ENCODE data around the gene COA4. TPM values are rescaled to one million over a fixed set of nuclear protein-coding genes. Genes with fewer than 3 reads are reported as not detected.

The COA4 gene
- total RNA-seq, 1 donor: 74.3 TPM

DNA sequence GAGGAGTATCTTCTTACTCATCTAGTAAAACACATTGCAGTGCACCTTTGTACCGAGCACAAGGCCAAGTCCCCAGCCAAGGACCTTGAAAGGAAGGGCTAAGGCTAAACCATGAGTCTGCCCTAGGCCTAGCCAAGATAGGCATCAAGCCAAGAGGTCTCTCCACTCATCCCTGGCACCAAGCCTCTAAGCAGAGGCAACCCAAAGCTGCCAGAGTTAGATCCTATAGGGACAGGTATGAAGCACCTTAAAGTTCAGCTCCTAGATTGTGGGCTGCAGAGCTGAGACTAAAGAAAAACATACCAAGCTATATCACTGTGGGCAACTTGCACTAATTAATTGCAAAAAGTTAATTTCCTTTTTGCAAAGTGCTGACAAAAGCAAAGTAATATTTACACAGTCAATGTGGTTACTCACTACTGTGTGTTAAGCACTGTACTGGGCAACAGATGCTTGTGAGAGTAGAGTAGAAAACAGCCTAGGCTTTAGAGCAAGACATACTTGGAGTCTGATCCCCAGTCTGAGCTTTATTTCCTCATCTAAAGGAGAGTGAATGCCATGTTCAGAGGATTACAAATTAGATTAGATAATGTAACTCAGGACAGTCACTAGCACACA is 7.2 kb downstream of the COA4 start:
- DNase-seq (ENCODE audit: low read depth): no peak
- TF ChIP-seq, protein P1, sequence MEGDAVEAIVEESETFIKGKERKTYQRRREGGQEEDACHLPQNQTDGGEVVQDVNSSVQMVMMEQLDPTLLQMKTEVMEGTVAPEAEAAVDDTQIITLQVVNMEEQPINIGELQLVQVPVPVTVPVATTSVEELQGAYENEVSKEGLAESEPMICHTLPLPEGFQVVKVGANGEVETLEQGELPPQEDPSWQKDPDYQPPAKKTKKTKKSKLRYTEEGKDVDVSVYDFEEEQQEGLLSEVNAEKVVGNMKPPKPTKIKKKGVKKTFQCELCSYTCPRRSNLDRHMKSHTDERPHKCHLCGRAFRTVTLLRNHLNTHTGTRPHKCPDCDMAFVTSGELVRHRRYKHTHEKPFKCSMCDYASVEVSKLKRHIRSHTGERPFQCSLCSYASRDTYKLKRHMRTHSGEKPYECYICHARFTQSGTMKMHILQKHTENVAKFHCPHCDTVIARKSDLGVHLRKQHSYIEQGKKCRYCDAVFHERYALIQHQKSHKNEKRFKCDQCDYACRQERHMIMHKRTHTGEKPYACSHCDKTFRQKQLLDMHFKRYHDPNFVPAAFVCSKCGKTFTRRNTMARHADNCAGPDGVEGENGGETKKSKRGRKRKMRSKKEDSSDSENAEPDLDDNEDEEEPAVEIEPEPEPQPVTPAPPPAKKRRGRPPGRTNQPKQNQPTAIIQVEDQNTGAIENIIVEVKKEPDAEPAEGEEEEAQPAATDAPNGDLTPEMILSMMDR (IDR thresholded peaks at IDR 0.05; ENCODE audit: insufficient read depth, low read depth, low read length): no peak
- no peak overlapping the region for H3K4me3 ChIP-seq (ENCODE audit: low read depth, low read length)

DNA sequence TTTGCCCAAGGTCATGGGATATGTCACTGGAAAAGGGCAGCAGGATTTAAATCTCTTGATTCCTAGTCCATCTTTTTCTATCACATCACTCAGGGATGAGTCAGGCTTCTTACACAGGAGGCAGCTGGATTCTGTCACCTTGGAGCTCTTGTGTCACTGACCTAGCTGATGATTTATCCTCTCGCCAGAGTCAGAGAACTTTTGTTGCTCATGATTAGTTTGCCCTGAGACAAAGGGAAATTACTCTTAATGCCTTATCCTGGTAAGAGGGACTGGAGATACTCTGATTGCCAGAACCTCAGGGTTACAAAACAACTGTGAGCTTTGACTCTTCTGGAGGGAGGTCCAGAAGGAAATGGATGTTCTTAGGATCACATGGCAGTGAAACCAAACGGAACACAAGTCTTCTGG is 10.1 kb downstream of the COA4 start:
- TF ChIP-seq, protein P1 (IDR thresholded peaks at IDR 0.05; ENCODE audit: insufficient read depth, low read depth, low read length): no peak
- H3K4me3 ChIP-seq (ENCODE audit: low read depth, low read length): no peak overlapping the region
- DNase-seq (ENCODE audit: low read depth): peak; percentile 92

DNA sequence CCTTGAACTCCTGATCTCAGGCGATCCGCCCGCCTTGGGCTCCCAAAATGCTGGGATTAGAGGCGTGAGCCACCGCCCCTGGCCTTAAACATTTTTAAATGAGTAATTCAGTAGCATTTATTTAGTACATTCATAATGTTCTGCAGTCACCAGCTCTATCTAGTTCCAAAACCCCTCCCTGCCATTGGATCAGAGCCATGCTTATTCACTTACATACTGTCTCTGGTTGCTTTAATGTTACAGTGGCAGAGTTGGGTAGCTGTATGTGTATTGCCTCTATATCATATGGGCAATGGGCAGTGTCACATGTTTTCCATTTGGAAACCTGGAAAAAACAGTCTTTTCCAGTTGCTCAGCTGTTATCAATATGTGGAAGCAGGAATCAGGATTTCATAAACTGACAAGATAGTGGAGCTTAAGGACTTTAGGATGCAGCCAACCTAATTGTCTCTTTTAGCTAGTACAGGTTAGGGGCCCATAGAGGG is 10.5 kb downstream of the COA4 start:
- no peak overlapping the region for H3K4me3 ChIP-seq (ENCODE audit: low read depth, low read length)
- TF ChIP-seq, protein P1 (IDR thresholded peaks at IDR 0.05; ENCODE audit: insufficient read depth, low read depth, low read length): no peak
- peak; percentile 61 for DNase-seq (ENCODE audit: low read depth)

DNA sequence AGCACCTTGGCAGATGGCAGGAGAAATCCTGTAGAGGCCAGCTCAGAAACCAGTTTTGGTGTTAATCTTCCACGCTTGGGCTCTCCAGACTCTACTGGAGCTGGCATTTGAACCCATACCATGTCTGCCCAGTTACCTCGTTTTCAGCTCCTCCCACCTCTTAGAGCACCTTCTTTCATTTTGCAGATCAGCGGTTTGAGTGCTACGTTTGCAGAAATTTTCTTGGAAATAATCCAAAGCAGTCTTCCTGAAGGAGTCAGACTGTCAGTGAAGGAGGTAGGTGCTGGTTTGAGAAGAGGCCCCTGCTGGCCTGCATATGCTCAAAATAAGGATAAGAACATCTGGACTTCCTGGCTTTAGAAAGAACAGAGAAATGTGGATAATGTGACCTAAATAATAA is 13.7 kb downstream of the COA4 start:
- no peak overlapping the region for H3K4me3 ChIP-seq (ENCODE audit: low read depth, low read length)
- DNase-seq (ENCODE audit: low read depth): no peak
- TF ChIP-seq, protein P1 (IDR thresholded peaks at IDR 0.05; ENCODE audit: insufficient read depth, low read depth, low read length): no peak

DNA sequence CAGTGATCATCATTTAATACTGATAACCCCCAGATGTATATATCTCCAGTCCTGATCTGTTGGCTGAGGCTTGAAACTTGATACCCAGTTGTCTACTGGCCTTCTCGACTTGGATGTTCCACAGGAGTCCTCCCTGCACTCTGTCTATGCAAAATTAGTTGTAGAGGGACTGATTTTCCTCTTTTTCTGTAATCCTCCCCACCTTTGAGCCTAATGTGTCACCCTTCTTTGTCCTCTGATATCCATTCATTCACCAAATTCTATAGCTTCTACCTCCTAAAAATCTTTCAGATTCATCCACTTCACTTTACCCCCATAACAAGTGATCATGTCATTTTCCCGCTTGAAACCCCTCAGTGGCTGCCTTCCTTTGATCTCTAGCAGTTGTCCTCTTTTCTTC is 16.4 kb downstream of the COA4 start:
- H3K4me3 ChIP-seq (ENCODE audit: low read depth, low read length): no peak overlapping the region
- no peak for DNase-seq (ENCODE audit: low read depth)
- TF ChIP-seq, protein P1 (IDR thresholded peaks at IDR 0.05; ENCODE audit: insufficient read depth, low read depth, low read length): no peak

DNA sequence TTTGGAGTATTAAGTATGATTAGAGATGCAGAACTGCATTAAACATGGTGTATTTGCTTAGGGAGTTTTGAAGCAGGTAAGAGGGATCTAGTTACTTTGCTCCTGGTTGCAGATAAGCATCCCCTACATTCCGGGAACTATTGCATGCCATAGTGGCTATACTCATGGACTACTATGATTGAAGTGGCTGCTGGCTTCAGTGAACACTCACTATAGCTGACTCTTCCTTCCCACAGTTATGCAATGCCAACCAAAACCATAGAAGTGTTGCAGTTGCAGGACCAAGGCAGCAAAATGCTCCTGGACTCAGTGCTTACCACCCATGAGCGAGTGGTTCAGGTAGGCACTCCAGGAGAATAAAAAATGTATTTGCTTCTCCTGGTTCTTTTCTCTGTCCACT is 17.0 kb downstream of the COA4 start:
- no peak for DNase-seq (ENCODE audit: low read depth)
- no peak overlapping the region for H3K4me3 ChIP-seq (ENCODE audit: low read depth, low read length)
- TF ChIP-seq, protein P1 (IDR thresholded peaks at IDR 0.05; ENCODE audit: insufficient read depth, low read depth, low read length): no peak
